ENCODE data around the gene ADCY10. TPM values are rescaled to one million over a fixed set of nuclear protein-coding genes. Genes with fewer than 3 reads are reported as not detected.

Gene ADCY10
- total and polyA plus RNA-seq, 2 of the 4 experiments (the other 2 are of a cell fraction): under 0.01 to 0.03 TPM

DNA sequence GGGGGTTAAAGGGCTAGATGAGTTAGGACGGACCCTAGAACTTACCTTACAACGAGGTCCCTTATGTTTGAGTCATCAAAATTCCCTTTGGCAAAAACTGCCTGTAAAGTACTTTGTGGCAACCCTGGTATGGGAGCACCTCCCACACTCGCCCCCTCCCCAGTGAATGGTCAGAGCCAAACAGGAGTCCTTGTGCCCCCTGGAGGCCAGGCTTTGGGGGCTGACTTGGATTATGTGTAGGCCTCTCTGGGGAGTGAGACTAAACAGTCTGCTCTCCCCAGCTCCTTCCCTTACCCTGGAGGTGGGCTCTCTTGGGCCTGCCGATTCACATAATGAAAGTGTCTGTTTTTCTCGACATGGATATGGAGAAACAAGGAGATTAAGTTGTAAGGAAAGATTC is 81.2 kb downstream of the ADCY10 start:
- H3K9ac ChIP-seq (ENCODE audit: low read depth, low read length): no peak overlapping the region
- no peaks in the 10 kb centered on the region for H3K79me1 ChIP-seq (ENCODE audit: low read depth in 1 of 2, low read length in 2 of 2)
- H3K4ac ChIP-seq (ENCODE audit: low read depth, low read length): no peak overlapping the region
- H3K36me3 ChIP-seq (ENCODE audit: control insufficient read depth, insufficient read depth, low read length): no peaks in the 10 kb centered on the region
- in situ Hi-C loops (cut with MboI; ENCODE audit: low sequenced_read_pairs): no loop called here
- H3K4me3 ChIP-seq (ENCODE audit: insufficient read depth, low read depth, low read length): no peak overlapping the region
- no peak overlapping the region for H2BK5ac ChIP-seq (ENCODE audit: low read depth, low read length, poor library complexity, severe bottlenecking)
- H3K27me3 ChIP-seq (ENCODE audit: control insufficient read depth, insufficient read depth, low read length): no peaks in the 10 kb centered on the region
- TF ChIP-seq BHLHE40 (IDR thresholded peaks at IDR 0.05; ENCODE audit: low read depth, low read length) (no peak), MAFK (IDR thresholded peaks at IDR 0.05; ENCODE audit: low read depth, low read length) (no peak), FOS (IDR thresholded peaks at IDR 0.05; ENCODE audit: low read depth, low read length) (no peak), RAD21 (IDR thresholded peaks at IDR 0.05; ENCODE audit: low read length) (no peak), CHD1 (IDR thresholded peaks at IDR 0.05; ENCODE audit: low read depth, low read length) (no peak), MXI1 (IDR thresholded peaks at IDR 0.05; ENCODE audit: borderline replicate concordance, low read depth, low read length) (no peak), SMC3 (IDR thresholded peaks at IDR 0.05; ENCODE audit: low read depth, low read length) (no peak), RCOR1 (IDR thresholded peaks at IDR 0.05; ENCODE audit: insufficient replicate concordance, low read length) (no peak), MAZ (IDR thresholded peaks at IDR 0.05; ENCODE audit: borderline replicate concordance, low read depth, low read length) (no peak), NFE2L2 (IDR thresholded peaks at IDR 0.05; ENCODE audit: low read depth, low read length) (no peak), CEBPB (IDR thresholded peaks at IDR 0.05; ENCODE audit: low read depth, low read length) (no peak), USF2 (IDR thresholded peaks at IDR 0.05; ENCODE audit: low read depth, low read length) (no peak), RFX5 (IDR thresholded peaks at IDR 0.05; ENCODE audit: low read depth, low read length) (no peak), CTCF (conservative IDR thresholded peaks at IDR 0.05; ENCODE audit: low read depth, low read length) (no peak), POLR2A (IDR thresholded peaks at IDR 0.05; ENCODE audit: low read depth, low read length) (no peak)
- TF ChIP-seq, protein P1, sequence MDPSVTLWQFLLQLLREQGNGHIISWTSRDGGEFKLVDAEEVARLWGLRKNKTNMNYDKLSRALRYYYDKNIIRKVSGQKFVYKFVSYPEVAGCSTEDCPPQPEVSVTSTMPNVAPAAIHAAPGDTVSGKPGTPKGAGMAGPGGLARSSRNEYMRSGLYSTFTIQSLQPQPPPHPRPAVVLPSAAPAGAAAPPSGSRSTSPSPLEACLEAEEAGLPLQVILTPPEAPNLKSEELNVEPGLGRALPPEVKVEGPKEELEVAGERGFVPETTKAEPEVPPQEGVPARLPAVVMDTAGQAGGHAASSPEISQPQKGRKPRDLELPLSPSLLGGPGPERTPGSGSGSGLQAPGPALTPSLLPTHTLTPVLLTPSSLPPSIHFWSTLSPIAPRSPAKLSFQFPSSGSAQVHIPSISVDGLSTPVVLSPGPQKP (IDR thresholded peaks at IDR 0.05; ENCODE audit: borderline replicate concordance, low read depth, low read length): no peak
- H3K56ac ChIP-seq (ENCODE audit: extremely low read depth, insufficient read depth, low read length): no peak overlapping the region
- no peak overlapping the region for H2AFZ ChIP-seq (replicated peaks; ENCODE audit: low read length, poor library complexity)
- no peak overlapping the region for H2BK120ac ChIP-seq (ENCODE audit: low read depth, low read length)
- H4K20me1 ChIP-seq (ENCODE audit: insufficient read depth, low read length): no peaks in the 10 kb centered on the region
- 60% methylated on average over 1 of the region's 5 CpGs; no CpG with 5 or more reads in 1 of the 2 experiments for WGBS, 2 experiments (ENCODE audit: extremely low coverage in 2 of 2, insufficient read length in 1 of 2)
- no peak for DNase-seq
- no peak overlapping the region for H2BK15ac ChIP-seq (ENCODE audit: low read depth, low read length)
- H3K9me3 ChIP-seq (ENCODE audit: control insufficient read depth, insufficient read depth, low read length): no peaks in the 10 kb centered on the region
- H3K27ac ChIP-seq (ENCODE audit: insufficient read depth, low read length): no peak overlapping the region
- no peak overlapping the region for H4K91ac ChIP-seq (ENCODE audit: insufficient read depth, low read depth, low read length)
- no peak overlapping the region for H3K23ac ChIP-seq (ENCODE audit: low read depth, low read length)
- intact Hi-C loops (cut with micrococcal nuclease): no loop called here
- H2AK5ac ChIP-seq (ENCODE audit: low read depth, low read length): no peak overlapping the region
- no TSS peak for BruUV-seq (replicated peaks)
- no peak overlapping the region for H3K4me2 ChIP-seq (ENCODE audit: low read depth, low read length)
- no peak overlapping the region for H2BK20ac ChIP-seq (ENCODE audit: low read depth, low read length)
- dilution Hi-C loops (cut with HindIII; ENCODE audit: low sequenced_read_pairs, unreplicated experiment): no loop called here
- CTCF ChIA-PET: no interaction called here
- H3K14ac ChIP-seq (replicated peaks; ENCODE audit: low read depth, low read length): no peak overlapping the region
- H3K18ac ChIP-seq (ENCODE audit: low read depth, low read length): no peak overlapping the region
- H4K8ac ChIP-seq (ENCODE audit: low read depth in 2 of 2, low read length in 2 of 2): no peak overlapping the region
- no peak for ATAC-seq (ENCODE audit: low read depth)
- H4K5ac ChIP-seq (ENCODE audit: low read depth, low read length): no peak overlapping the region
- H3K9me1 ChIP-seq (ENCODE audit: insufficient read depth, low read length): no peaks in the 10 kb centered on the region
- H3K4me1 ChIP-seq (ENCODE audit: control insufficient read depth, insufficient read depth, low read length): no peaks in the 10 kb centered on the region
- no peak overlapping the region for H2AK9ac ChIP-seq (replicated peaks; ENCODE audit: low read depth, low read length, poor library complexity)
- POLR2A ChIA-PET (ENCODE audit: unreplicated experiment): no interaction called here

Data from IMR-90 (cell line).